Calu3 (cell line): Measurements from ENCODE around the gene NME2. TPM values are rescaled to one million over a fixed set of nuclear protein-coding genes. Genes with fewer than 3 reads are reported as not detected.

ENCODE experiments used
- BruUV-seq: library from RNA; stranded (reverse); fragments of 400-500 nt; replicated peaks from 2 replicates; lab custom pipeline; 2021; lab: Mats Ljungman, UMichigan
- CTCF ChIA-PET: fragments of 300-600 bp; sonication (Branson Sonifier 250); formaldehyde crosslinking; loops from one replicate; lab custom pipeline; 2022; ENCODE audit warnings: antibody characterized with exemption; lab: Charles Lee
- DNase-seq: peaks from one replicate; pipeline ENCODE4 v3.0.0; 2022
- H3K27ac Mint-ChIP-seq: one replicate; pipeline ENCODE4 v1.8.0; 2022; ENCODE audit warnings: mixed read lengths; ENCODE audit not compliant: unreplicated experiment
- H3K27me3 Mint-ChIP-seq: one replicate; pipeline ENCODE4 v1.8.0; 2022; ENCODE audit warnings: mixed read lengths; ENCODE audit not compliant: unreplicated experiment
- H3K36me3 Mint-ChIP-seq: one replicate; pipeline ENCODE4 v1.8.0; 2022; ENCODE audit warnings: mild to moderate bottlenecking, moderate library complexity, mixed read lengths; ENCODE audit not compliant: insufficient read depth, unreplicated experiment
- H3K4me1 Mint-ChIP-seq: one replicate; pipeline ENCODE4 v1.8.0; 2022; ENCODE audit warnings: mild to moderate bottlenecking, low read depth, mixed read lengths; ENCODE audit not compliant: unreplicated experiment
- H3K4me3 Mint-ChIP-seq: one replicate; pipeline ENCODE4 v1.8.0; 2022; ENCODE audit warnings: mild to moderate bottlenecking, low read depth, moderate library complexity, mixed read lengths; ENCODE audit not compliant: unreplicated experiment
- H3K9me3 Mint-ChIP-seq: one replicate; pipeline ENCODE4 v1.8.0; 2022; ENCODE audit warnings: low read depth, mixed read lengths; ENCODE audit not compliant: unreplicated experiment
- CTCF ChIP-seq: fragments of 200-600 bp; IDR thresholded peaks from one replicate; pipeline ENCODE4 v1.8.0; 2022; ENCODE audit warnings: antibody characterized with exemption; ENCODE audit not compliant: unreplicated experiment
- intact Hi-C: fragments of 100-400 bp; cut with micrococcal nuclease; formaldehyde crosslinking; loops from one replicate; pipeline ENCODE4 v1.10.0; 2022; ENCODE audit not compliant: unreplicated experiment
- total RNA-seq: library from RNA; stranded (reverse); gene quantifications from 2 replicates; pipeline ENCODE4 v1.2.3, GENCODE V29; 2022

NME2 gene
- total RNA-seq, 1 experiment from 2014 or later: 1,060 TPM

GRCh38 chr17:51135956-51136355 lies 30.3 kb upstream of the NME2 start:
- BruUV-seq: no TSS peak
- no peaks in the 10 kb centered on the region for H3K36me3 Mint-ChIP-seq
- no peaks in the 10 kb centered on the region for H3K9me3 Mint-ChIP-seq
- peaks cover 22% of the 10 kb centered on the region for H3K4me1 Mint-ChIP-seq
- H3K27ac Mint-ChIP-seq: no peak overlapping the region
- intact Hi-C loops: no loop called here
- no peak for DNase-seq
- H3K4me3 Mint-ChIP-seq: no peak overlapping the region
- CTCF ChIA-PET: no interaction called here
- no peak for TF ChIP-seq CTCF
- H3K27me3 Mint-ChIP-seq: no peaks in the 10 kb centered on the region

DNA sequence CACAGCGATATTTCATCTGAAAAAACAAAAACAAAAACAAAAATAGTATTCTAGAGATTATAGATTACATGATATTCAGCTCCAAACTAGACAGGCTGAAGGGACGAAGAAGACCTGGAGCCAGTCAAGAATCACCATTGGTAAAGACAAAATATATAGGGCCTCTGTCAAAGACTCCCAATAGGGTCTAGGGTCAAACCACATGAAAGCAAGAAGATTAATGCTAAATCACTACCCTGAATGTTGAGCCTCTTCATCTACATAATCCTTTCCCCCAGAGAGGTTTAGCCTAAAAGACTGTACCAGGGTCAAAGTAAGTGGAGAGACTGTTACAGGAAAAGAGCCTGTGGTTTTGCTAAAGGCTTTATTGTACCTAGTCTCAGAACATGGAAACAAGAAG lies 23.6 kb upstream of the NME2 start:
- CTCF ChIA-PET: no interaction called here
- H3K27me3 Mint-ChIP-seq: no peaks in the 10 kb centered on the region
- TF ChIP-seq CTCF: no peak
- intact Hi-C loops: no loop called here
- DNase-seq: no peak
- H3K36me3 Mint-ChIP-seq: no peaks in the 10 kb centered on the region
- H3K4me1 Mint-ChIP-seq: peaks cover 20% of the 10 kb centered on the region
- H3K27ac Mint-ChIP-seq: no peak overlapping the region
- no TSS peak for BruUV-seq
- H3K9me3 Mint-ChIP-seq: no peaks in the 10 kb centered on the region
- H3K4me3 Mint-ChIP-seq: no peak overlapping the region

DNA sequence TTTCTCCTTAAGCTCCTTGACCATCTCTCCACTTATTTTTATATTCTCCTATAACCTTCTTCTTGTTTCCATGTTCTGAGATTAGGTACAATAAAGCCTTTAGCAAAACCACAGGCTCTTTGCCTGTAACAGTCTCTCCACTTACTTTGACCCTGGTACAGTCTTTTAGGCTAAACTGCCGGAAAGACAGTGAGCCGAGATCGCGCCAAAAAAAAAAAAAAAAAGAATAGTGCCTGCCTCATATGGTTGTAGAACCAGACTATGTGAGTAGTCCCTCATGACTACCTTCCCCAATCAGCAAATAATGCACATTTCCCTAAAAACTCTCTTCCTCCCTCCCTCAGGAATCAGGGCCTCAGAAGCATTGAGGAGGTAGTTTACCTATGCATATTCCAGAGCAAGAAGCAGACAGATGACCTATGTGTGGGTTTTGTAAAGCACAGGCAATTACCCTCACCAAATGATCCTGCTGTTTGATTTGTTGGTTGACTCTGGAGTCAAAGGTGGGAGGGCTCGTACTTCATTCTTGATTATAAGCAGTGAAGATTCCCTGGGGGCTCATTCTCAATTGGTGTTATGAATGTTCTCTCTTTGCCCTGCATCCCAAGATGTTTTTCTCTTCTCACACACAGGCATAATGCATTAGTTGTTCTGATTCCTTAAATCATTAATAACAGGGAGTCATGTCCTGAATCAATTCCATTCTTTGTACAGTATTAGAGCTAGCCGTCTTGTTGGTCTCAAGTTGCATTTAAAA lies 21.8 kb upstream of the NME2 start:
- TF ChIP-seq CTCF: no peak
- intact Hi-C loops: no loop called here
- no peaks in the 10 kb centered on the region for H3K27me3 Mint-ChIP-seq
- H3K4me1 Mint-ChIP-seq: peaks cover 24% of the 10 kb centered on the region
- H3K27ac Mint-ChIP-seq: peak overlapping the region; percentile 5
- CTCF ChIA-PET: interaction anchor here (0.6 to 0.7 kb wide), 4 partner anchors 11 to 191 kb away, joined by 3 to 6 read pairs (median 4); no protein-coding TSS in a partner anchor
- no peaks in the 10 kb centered on the region for H3K9me3 Mint-ChIP-seq
- H3K4me3 Mint-ChIP-seq: no peak overlapping the region
- DNase-seq: no peak
- no TSS peak for BruUV-seq
- H3K36me3 Mint-ChIP-seq: no peaks in the 10 kb centered on the region

DNA sequence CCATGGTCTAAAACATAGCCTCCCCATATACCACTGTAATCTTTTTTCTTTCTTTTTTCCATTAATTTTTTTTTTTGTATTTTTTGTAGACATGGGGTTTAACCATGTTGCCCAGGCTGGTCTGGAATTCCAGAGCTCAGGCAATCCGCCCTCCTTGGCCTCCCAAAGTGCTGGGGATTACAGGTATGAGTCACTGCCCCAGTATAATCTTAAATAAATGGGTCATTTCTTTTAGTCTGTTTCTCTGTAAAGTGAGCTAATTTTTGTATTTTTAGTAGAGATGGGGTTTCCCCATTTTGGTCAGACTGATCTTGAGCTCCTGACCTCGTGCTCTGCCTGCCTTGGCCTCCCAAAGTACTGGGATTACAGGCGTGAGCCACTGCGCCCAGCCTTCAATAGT lies 18.6 kb upstream of the NME2 start:
- Mint-ChIP-seq H3K4me1 (peaks cover 24% of the 10 kb centered on the region), H3K27ac (no peak overlapping the region), H3K4me3 (no peak overlapping the region), H3K27me3 (no peaks in the 10 kb centered on the region), H3K9me3 (no peaks in the 10 kb centered on the region), H3K36me3 (no peaks in the 10 kb centered on the region)
- BruUV-seq: no TSS peak
- DNase-seq: no peak
- no peak for TF ChIP-seq CTCF
- CTCF ChIA-PET: interaction anchor here (0.6 to 0.9 kb wide), 2 partner anchors 23 to 27 kb away, joined by 3 to 7 read pairs; partner anchors contain the start of gene SPAG9
- intact Hi-C loops: no loop called here
